DND-41 (cell line): ENCODE data around the gene DGKE.

ENCODE experiments used
- ATAC-seq: fragments of 200-7000 bp; cut with Tn5 transposase; 3 replicates; pipeline ENCODE4 v1.9.1; 2021; ENCODE audit warnings: low read depth; ENCODE audit not compliant: insufficient read depth
- DNase-seq: peaks from one replicate; pipeline ENCODE4 v3.0.0-alpha.2; 2020
- H2AFZ ChIP-seq: 2 replicates; pipeline ENCODE4 v1.6.0; 2012; ENCODE audit warnings: low read depth, low read length
- H3K27ac ChIP-seq: 2 replicates; pipeline ENCODE4 v1.5.1; 2012; ENCODE audit warnings: low read length, inconsistent platforms
- H3K27me3 ChIP-seq: fragments of 200-600 bp; sonication (generic); 2 replicates; pipeline ENCODE4 v1.6.0; 2012; ENCODE audit warnings: low read length, mild to moderate bottlenecking, inconsistent platforms; ENCODE audit not compliant: insufficient read depth, poor library complexity
- H3K36me3 ChIP-seq: 2 replicates; pipeline ENCODE4 v1.5.1; 2012; ENCODE audit warnings: low read length, inconsistent platforms; ENCODE audit not compliant: insufficient read depth
- H3K4me1 ChIP-seq: 2 replicates; pipeline ENCODE4 v1.5.1; 2012; ENCODE audit warnings: mild to moderate bottlenecking, low read length; ENCODE audit not compliant: insufficient read depth
- H3K4me2 ChIP-seq: 2 replicates; pipeline ENCODE4 v1.6.0; 2012; ENCODE audit warnings: mild to moderate bottlenecking, moderate library complexity, low read length, inconsistent platforms; ENCODE audit not compliant: insufficient read depth
- H3K4me3 ChIP-seq, 2 experiments: fragments of 200-600 bp in 1 of 2; shearing (Covaris generic) in 1 of 2; 2 replicates each; pipeline ENCODE4 v1.5.1; 2012 to 2016; ENCODE audit warnings: inconsistent platforms in 2 of 2, low read length in 2 of 2, mild to moderate bottlenecking in 2 of 2, low read depth in 1 of 2, moderate library complexity in 1 of 2
- H3K79me2 ChIP-seq: 2 replicates; pipeline ENCODE4 v1.6.0; 2012; ENCODE audit warnings: low read length, inconsistent platforms; ENCODE audit not compliant: insufficient read depth
- H3K9ac ChIP-seq: 2 replicates; pipeline ENCODE4 v1.6.0; 2012; ENCODE audit warnings: low read depth, mild to moderate bottlenecking, inconsistent platforms, low read length, moderate library complexity
- H3K9me3 ChIP-seq: 2 replicates; pipeline ENCODE4 v1.5.1; 2012; ENCODE audit warnings: low read length, moderate library complexity, mild to moderate bottlenecking, inconsistent platforms; ENCODE audit not compliant: insufficient read depth, severe bottlenecking
- H4K20me1 ChIP-seq: 2 replicates; pipeline ENCODE4 v1.6.0; 2012; ENCODE audit warnings: low read length; ENCODE audit not compliant: insufficient read depth
- EZH2 ChIP-seq: IDR thresholded peaks from 3 replicates; pipeline ENCODE4 v1.6.1; 2012; ENCODE audit warnings: borderline replicate concordance, low read depth, mild to moderate bottlenecking, moderate library complexity, low read length, inconsistent platforms; ENCODE audit not compliant: severe bottlenecking
- TF ChIP-seq, protein P1 (sequence below): IDR thresholded peaks from 2 replicates; pipeline ENCODE4 v1.5.1; 2012; ENCODE audit warnings: borderline replicate concordance, low read length, moderate library complexity, mild to moderate bottlenecking; ENCODE audit not compliant: poor library complexity, severe bottlenecking; ENCODE audit errors: extremely low read depth

The DGKE gene

DNA sequence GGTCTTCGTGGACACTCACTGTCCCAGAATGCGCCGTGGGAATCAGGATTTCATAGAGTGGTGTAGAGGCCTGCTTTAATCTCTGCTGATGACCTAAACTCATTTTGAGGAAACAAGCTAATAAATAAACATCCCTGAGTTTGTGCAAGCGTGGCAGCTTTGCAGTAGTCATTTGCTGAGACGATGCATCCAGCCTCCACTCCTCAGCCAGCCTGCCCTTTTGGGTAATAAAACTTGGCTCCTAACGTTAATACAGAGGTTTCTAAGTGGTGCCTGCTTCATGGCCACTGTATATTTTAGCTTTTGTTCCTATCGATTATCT, 1.3 kb downstream of the DGKE start:
- peaks cover 42% of the 10 kb centered on the region for H3K79me2 ChIP-seq
- H3K4me2 ChIP-seq, result peak overlapping the region; percentile 87
- TF ChIP-seq EZH2, result no peak
- TF ChIP-seq, protein P1, sequence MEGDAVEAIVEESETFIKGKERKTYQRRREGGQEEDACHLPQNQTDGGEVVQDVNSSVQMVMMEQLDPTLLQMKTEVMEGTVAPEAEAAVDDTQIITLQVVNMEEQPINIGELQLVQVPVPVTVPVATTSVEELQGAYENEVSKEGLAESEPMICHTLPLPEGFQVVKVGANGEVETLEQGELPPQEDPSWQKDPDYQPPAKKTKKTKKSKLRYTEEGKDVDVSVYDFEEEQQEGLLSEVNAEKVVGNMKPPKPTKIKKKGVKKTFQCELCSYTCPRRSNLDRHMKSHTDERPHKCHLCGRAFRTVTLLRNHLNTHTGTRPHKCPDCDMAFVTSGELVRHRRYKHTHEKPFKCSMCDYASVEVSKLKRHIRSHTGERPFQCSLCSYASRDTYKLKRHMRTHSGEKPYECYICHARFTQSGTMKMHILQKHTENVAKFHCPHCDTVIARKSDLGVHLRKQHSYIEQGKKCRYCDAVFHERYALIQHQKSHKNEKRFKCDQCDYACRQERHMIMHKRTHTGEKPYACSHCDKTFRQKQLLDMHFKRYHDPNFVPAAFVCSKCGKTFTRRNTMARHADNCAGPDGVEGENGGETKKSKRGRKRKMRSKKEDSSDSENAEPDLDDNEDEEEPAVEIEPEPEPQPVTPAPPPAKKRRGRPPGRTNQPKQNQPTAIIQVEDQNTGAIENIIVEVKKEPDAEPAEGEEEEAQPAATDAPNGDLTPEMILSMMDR, result no peak
- H3K27ac ChIP-seq, result no peak overlapping the region
- ATAC-seq (no peak), DNase-seq (no peak)
- peaks cover 28% of the 10 kb centered on the region for H3K36me3 ChIP-seq
- no peaks in the 10 kb centered on the region for H3K9me3 ChIP-seq
- no peak overlapping the region for H2AFZ ChIP-seq
- H4K20me1 ChIP-seq, result peaks cover 19% of the 10 kb centered on the region
- H3K9ac ChIP-seq, result peak overlapping the region; percentile 67
- peaks cover 59% of the 10 kb centered on the region for H3K4me1 ChIP-seq
- H3K4me3 ChIP-seq, result peak overlapping the region in 1 of 2 experiments; percentile 75; a peak in 2 of 4 replicates
- no peaks in the 10 kb centered on the region for H3K27me3 ChIP-seq

DNA sequence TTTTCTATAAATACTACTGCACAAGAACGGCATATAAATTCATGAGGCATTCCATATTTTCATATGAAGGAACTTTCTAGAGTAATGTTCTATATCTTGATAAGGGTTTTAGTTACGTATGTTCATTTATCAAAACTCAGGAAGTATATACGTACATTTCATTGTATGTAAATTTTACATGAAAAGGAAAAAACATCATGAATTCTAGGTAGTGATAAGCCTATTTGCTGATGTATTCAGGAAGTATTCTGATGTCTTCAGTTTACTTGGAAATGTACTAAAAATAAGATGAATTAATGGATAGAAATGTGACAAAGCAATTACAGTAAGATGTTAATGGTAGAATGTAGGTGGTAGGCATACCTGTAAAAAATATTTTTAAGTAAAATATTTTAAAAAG, 4.7 kb downstream of the DGKE start:
- H3K4me3 ChIP-seq, result no peak overlapping the region
- no peaks in the 10 kb centered on the region for H3K27me3 ChIP-seq
- no peak for TF ChIP-seq EZH2
- TF ChIP-seq, protein P1, result no peak
- peaks cover 39% of the 10 kb centered on the region for H3K4me1 ChIP-seq
- H3K27ac ChIP-seq, result no peak overlapping the region
- H4K20me1 ChIP-seq, result no peaks in the 10 kb centered on the region
- peak overlapping the region; percentile 6; the same call in 1 of the 2 replicates for H3K4me2 ChIP-seq
- peaks cover 14% of the 10 kb centered on the region for H3K79me2 ChIP-seq
- no peak for DNase-seq
- no peak overlapping the region for H3K9ac ChIP-seq
- peaks cover 17% of the 10 kb centered on the region for H3K36me3 ChIP-seq
- no peaks in the 10 kb centered on the region for H3K9me3 ChIP-seq
- no peak for ATAC-seq
- H2AFZ ChIP-seq, result no peak overlapping the region

DNA sequence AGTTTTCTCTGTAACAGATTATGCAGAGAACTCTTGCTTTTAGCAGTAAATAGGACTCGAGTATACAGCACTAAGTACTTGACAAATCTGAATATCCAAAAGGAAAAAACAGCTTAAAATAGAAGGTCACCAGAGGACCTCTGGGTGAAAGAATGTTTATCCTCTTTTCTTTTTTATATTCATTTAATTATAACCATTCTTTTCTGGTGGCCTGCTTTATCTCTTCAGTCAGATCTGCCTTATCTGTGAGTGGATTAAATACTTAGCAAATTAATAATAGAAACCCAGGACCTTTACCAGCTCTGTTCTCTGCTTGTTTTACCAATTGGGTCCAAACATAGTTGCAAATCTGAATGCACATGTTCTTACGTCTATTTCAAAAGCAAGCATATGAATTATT, 8.6 kb downstream of the DGKE start:
- Histone ChIP-seq H3K9ac (no peak overlapping the region), H3K4me3 (no peak overlapping the region), H3K27ac (no peak overlapping the region), H2AFZ (no peak overlapping the region), H3K27me3 (no peaks in the 10 kb centered on the region), H3K36me3 (peaks cover 19% of the 10 kb centered on the region; the same call in 1 of the 2 replicates), H3K4me2 (no peak overlapping the region), H3K4me1 (peaks cover 2% of the 10 kb centered on the region), H3K9me3 (no peaks in the 10 kb centered on the region), H4K20me1 (no peaks in the 10 kb centered on the region), H3K79me2 (0 out of 2 replicates have a peak, but pooled peaks cover 3% of the 10 kb centered on the region)
- TF ChIP-seq, protein P1, result no peak
- no peak for TF ChIP-seq EZH2
- ATAC-seq (no peak), DNase-seq (no peak)

DNA sequence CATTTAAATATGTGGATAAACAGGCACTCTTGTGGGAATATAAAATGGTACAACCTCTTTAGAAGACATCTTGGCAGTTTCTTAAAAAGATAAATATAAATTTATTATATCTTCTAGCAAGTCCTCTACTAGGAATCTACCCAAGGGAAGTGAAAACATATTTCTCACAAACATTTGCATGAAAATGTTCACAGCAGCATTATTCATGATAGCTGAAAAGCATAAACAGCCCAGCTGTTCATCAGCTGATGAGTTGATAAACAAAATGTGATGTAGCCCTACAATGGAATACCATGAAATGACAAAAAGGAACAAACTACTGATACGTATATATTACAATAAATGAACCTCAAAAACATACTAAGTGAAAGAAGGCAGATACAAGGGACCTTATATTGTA, 12.0 kb downstream of the DGKE start:
- no peak overlapping the region for H2AFZ ChIP-seq
- H4K20me1 ChIP-seq, result no peaks in the 10 kb centered on the region
- peaks cover 41% of the 10 kb centered on the region; the same call in 1 of the 2 replicates for H3K36me3 ChIP-seq
- H3K4me3 ChIP-seq, result no peak overlapping the region
- no peak for ATAC-seq
- H3K9me3 ChIP-seq, result no peaks in the 10 kb centered on the region
- H3K4me2 ChIP-seq, result no peak overlapping the region
- H3K27me3 ChIP-seq, result no peaks in the 10 kb centered on the region
- no peak overlapping the region for H3K27ac ChIP-seq
- H3K9ac ChIP-seq, result no peak overlapping the region
- H3K79me2 ChIP-seq, result no peaks in the 10 kb centered on the region
- DNase-seq, result no peak
- TF ChIP-seq, protein P1, result no peak
- TF ChIP-seq EZH2, result no peak
- H3K4me1 ChIP-seq, result no peaks in the 10 kb centered on the region
